Body of pancreas (tissue), 4 donors: ENCODE measurements around the gene DYRK3. TPM values are rescaled to one million over a fixed set of nuclear protein-coding genes. Genes with fewer than 3 reads are reported as not detected.

Source experiments
- ATAC-seq: fragments of 150-250 bp; one replicate; pipeline ENCODE4 v1.9.1; 2016
- DNase-seq, 4 donors: peaks; one replicate each; pipeline ENCODE4 v3.0.0-alpha.2; 2019
- H3K27ac ChIP-seq, 4 donors: fragments of 200-600 bp; sonication (generic); 1 replicate in 3 of 4; 2 replicates in 1 of 4; pipeline versions ENCODE4 v1.5.1 to v1.6.1; 2016 to 2019; ENCODE audit warnings: mild to moderate bottlenecking in 1 of 4, mixed read lengths in 1 of 4, moderate library complexity in 1 of 4
- H3K27me3 ChIP-seq, 2 donors: fragments of 200-600 bp; sonication (generic); one replicate each; pipeline ENCODE4 v1.6.0; 2016; ENCODE audit warnings: mild to moderate bottlenecking in 1 of 2
- H3K36me3 ChIP-seq, 2 donors: fragments of 200-600 bp; sonication (generic); replicated peaks in 1 of 2; 2 replicates each; pipeline ENCODE4 v1.5.1; 2016; ENCODE audit warnings: low read depth in 2 of 2; ENCODE audit not compliant: insufficient read depth in 1 of 2
- H3K4me1 ChIP-seq: fragments of 200-600 bp; sonication (generic); one replicate; pipeline ENCODE4 v1.6.0; 2016
- H3K4me3 ChIP-seq, 2 donors: fragments of 200-600 bp; sonication (generic); 1 replicate in 1 of 2; 2 replicates in 1 of 2; pipeline ENCODE4 v1.5.1; 2016 to 2019
- H3K9me3 ChIP-seq, 3 donors: fragments of 200-600 bp; sonication (generic); 1 replicate in 2 of 3; 2 replicates in 1 of 3; pipeline ENCODE4 v1.5.1; 2016
- CTCF ChIP-seq, 7 experiments: fragments of 450-650 bp in 4 of 7; fragments of 200-600 bp in 3 of 7; sonication (generic) in 3 of 7; IDR thresholded peaks; one replicate each; pipeline ENCODE4 v1.5.1; 2016 to 2019; ENCODE audit warnings: antibody characterized with exemption in 7 of 7
- POLR2A ChIP-seq, 3 donors: fragments of 450-650 bp; IDR thresholded peaks; one replicate each; pipeline ENCODE4 v1.6.1; 2016; ENCODE audit warnings: antibody characterized with exemption in 3 of 3, mild to moderate bottlenecking in 2 of 3
- WGBS, 2 donors: methylation state at CpG; one replicate each; pipeline ENCODE4 v1.1.5; 2017; 5-methylcytosine and 5-hydroxymethylcytosine counted together
- intact Hi-C: fragments of 100-400 bp; cut with DNase I; formaldehyde crosslinking; loops from one replicate; pipeline ENCODE4 v1.15.1; 2023
- total RNA-seq, 2 donors: library from RNA; depleted of rRNA; stranded (reverse); fragments of >200 nt; gene quantifications; one replicate each; pipeline ENCODE4 v1.1.0, GENCODE V29; 2016

DYRK3 gene
- total RNA-seq, 2 donors from 2014 or later, result 1.6 to 4.7 TPM

DNA sequence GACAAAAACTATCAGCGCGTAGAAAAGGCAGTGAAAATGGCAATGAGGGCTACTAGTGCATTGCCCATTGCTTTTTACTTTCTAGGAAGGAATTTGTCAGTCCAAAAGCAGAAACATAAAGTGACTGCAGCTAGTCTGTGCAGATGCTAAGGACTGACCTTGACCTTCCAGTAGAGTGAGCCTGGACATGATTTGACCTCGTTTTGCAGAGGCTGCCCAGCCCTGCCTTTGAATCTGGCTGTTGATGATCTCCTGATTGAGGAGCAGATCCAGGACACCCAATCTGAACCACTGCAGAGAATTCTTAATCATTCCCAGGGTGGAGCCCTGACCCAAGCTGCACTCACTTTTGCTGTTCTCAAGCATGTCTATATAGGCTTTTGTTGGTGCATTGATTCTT, 21.6 kb downstream of the DYRK3 start:
- no peaks in the 10 kb centered on the region for H3K36me3 ChIP-seq
- WGBS, 2 donors, result 71 to 83% methylated on average over 3 of the region's 3 CpGs
- no peak for DNase-seq
- TF ChIP-seq POLR2A (IDR thresholded peaks at IDR 0.05), result no peak
- H3K9me3 ChIP-seq, result no peaks in the 10 kb centered on the region
- intact Hi-C loops, result no loop called here
- H3K4me1 ChIP-seq, result peaks cover 60% of the 10 kb centered on the region
- H3K27ac ChIP-seq, result no peak overlapping the region
- no peak overlapping the region for H3K4me3 ChIP-seq
- ATAC-seq, result no peak
- H3K27me3 ChIP-seq, result no peaks in the 10 kb centered on the region

DNA sequence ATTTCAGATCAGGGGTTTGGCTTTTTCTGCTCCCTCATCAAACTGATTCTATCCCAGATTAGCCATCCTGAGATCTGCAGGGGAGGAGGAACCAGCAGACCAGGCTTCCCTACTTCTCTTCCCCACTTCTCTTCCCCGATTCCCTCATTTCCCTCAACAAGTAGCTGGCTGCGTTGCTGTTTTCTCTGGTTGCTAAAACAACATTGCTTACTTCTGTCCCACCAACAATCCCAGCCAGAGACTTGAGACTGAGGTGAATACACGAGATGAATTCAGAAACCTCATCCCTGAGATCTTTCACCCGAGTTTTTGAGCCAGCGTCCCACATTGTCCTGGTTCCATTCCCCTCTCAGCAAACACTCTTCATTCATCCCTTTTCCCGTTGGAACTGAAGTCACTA, 22.4 kb downstream of the DYRK3 start:
- intact Hi-C loops, result no loop called here
- H3K9me3 ChIP-seq, result no peaks in the 10 kb centered on the region
- WGBS, 2 donors, result 61 to 88% methylated on average over 6 of the region's 6 CpGs
- peak overlapping the region in 2 of 4 donors; percentile 80 to 88 for H3K27ac ChIP-seq
- no peak overlapping the region for H3K4me3 ChIP-seq
- TF ChIP-seq CTCF (IDR thresholded peaks at IDR 0.05) (no peak), POLR2A (IDR thresholded peaks at IDR 0.05) (no peak)
- no peaks in the 10 kb centered on the region for H3K36me3 ChIP-seq
- DNase-seq (no peak), ATAC-seq (no peak)
- no peaks in the 10 kb centered on the region for H3K27me3 ChIP-seq
- H3K4me1 ChIP-seq, result peaks cover 53% of the 10 kb centered on the region

DNA sequence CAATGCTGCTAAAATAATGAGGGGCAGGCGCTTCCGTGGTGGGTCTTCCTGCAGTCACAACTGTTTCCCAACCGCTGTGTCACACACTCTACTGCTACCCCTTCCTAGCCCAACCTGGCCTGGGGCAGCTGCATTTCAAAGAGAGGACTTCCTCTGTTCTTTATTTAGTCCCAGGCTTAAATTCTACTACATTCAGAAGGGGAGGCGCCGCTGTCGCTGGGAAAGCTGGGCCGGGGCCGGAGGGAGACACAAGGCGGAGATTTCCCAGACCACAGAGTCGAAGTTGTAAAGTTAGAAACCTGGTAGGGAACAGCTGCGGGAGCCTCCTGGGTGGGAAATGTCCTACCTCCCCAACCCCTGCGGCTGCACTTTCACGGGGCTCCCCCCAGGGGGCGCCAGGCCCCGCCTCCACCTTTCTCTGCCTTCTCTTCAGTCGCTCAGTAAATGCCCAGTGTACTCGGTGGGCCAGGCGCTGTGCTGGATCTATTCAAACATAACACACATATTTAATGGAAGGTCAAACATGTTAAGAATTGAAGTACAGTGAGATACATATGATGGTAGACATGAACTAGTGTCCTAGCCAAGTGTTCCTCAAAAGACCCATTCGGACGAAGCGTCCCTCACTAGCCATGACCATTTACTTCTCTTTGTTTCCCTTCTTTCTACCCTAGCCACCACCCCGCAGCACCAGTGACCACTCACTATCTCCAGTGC, 23.1 kb downstream of the DYRK3 start:
- DNase-seq, result peak in 2 of 4 donors; percentile 22 to 28
- Histone ChIP-seq H3K27me3 (no peaks in the 10 kb centered on the region), H3K4me1 (peaks cover 46% of the 10 kb centered on the region), H3K36me3 (no peaks in the 10 kb centered on the region), H3K9me3 (no peaks in the 10 kb centered on the region), H3K27ac (peak overlapping the region in 3 of 4 donors; percentile 79 to 88 (median 80)), H3K4me3 (no peak overlapping the region)
- TF ChIP-seq POLR2A (IDR thresholded peaks at IDR 0.05) (no peak), CTCF (IDR thresholded peaks at IDR 0.05) (peak in 6 of 7 experiments; percentile 15 to 34 (median 23))
- intact Hi-C loops, result no loop called here
- no peak for ATAC-seq
- 68 to 75% methylated on average over 22 of the region's 22 CpGs for WGBS, 2 donors

GRCh38 chr1:206658981-206659273, 23.6 kb downstream of the DYRK3 start:
- no peak for TF ChIP-seq CTCF (IDR thresholded peaks at IDR 0.05)
- no peak for TF ChIP-seq POLR2A (IDR thresholded peaks at IDR 0.05)
- no peaks in the 10 kb centered on the region for H3K27me3 ChIP-seq
- H3K36me3 ChIP-seq, result no peaks in the 10 kb centered on the region
- peaks cover 50% of the 10 kb centered on the region for H3K4me1 ChIP-seq
- no peaks in the 10 kb centered on the region for H3K9me3 ChIP-seq
- no peak overlapping the region for H3K4me3 ChIP-seq
- DNase-seq (peak in 1 of 4 donors; percentile 26), ATAC-seq (peak; percentile 2)
- 45 to 73% methylated on average over 7 of the region's 7 CpGs for WGBS, 2 donors
- intact Hi-C loops, result no loop called here
- peak overlapping the region; percentile 75 to 88 (median 80) for H3K27ac ChIP-seq

GRCh38 chr1:206660136-206660535, 24.8 kb downstream of the DYRK3 start:
- DNase-seq (no peak), ATAC-seq (no peak)
- H3K4me3 ChIP-seq, result no peak overlapping the region
- peaks cover 47% of the 10 kb centered on the region for H3K4me1 ChIP-seq
- WGBS, 2 donors, result 95 to 96% methylated on average over 4 of the region's 4 CpGs
- intact Hi-C loops, result loop anchor here (10.0 kb wide), 1 partner anchor 165 kb away; no protein-coding TSS in a partner anchor
- no peaks in the 10 kb centered on the region for H3K36me3 ChIP-seq
- no peaks in the 10 kb centered on the region for H3K27me3 ChIP-seq
- no peaks in the 10 kb centered on the region for H3K9me3 ChIP-seq
- H3K27ac ChIP-seq, result peak overlapping the region in 3 of 4 donors; percentile 79 to 88 (median 80)
- TF ChIP-seq POLR2A (IDR thresholded peaks at IDR 0.05) (no peak), CTCF (IDR thresholded peaks at IDR 0.05) (no peak)
